ENCODE results near the gene SLC26A11.

- TF ChIP-seq EP300 (IDR thresholded peaks at IDR 0.05): no peak
- TF ChIP-seq, protein P1, sequence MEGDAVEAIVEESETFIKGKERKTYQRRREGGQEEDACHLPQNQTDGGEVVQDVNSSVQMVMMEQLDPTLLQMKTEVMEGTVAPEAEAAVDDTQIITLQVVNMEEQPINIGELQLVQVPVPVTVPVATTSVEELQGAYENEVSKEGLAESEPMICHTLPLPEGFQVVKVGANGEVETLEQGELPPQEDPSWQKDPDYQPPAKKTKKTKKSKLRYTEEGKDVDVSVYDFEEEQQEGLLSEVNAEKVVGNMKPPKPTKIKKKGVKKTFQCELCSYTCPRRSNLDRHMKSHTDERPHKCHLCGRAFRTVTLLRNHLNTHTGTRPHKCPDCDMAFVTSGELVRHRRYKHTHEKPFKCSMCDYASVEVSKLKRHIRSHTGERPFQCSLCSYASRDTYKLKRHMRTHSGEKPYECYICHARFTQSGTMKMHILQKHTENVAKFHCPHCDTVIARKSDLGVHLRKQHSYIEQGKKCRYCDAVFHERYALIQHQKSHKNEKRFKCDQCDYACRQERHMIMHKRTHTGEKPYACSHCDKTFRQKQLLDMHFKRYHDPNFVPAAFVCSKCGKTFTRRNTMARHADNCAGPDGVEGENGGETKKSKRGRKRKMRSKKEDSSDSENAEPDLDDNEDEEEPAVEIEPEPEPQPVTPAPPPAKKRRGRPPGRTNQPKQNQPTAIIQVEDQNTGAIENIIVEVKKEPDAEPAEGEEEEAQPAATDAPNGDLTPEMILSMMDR (IDR thresholded peaks at IDR 0.05): no peak
- TF ChIP-seq POLR2AphosphoS5 (IDR thresholded peaks at IDR 0.05): no peak
Observed at GRCh38 chr17:80176757-80177156, 43.5 kb upstream of the SLC26A11 start.
